HG02981 (cell line): Measurements from ENCODE around the gene ANKRD53.
"Not testable (repeated sequence)": the region's sequence is repeated elsewhere in the genome, so short reads cannot be mapped to it uniquely, and the experiment has no call there.

Experiments
- ATAC-seq: cut with Tn5 transposase; IDR thresholded peaks from one replicate; pipeline ENCODE4 v1.9.1; 2021; ENCODE audit warnings: mild to moderate bottlenecking, moderate library complexity; ENCODE audit not compliant: unreplicated experiment

Gene ANKRD53

DNA sequence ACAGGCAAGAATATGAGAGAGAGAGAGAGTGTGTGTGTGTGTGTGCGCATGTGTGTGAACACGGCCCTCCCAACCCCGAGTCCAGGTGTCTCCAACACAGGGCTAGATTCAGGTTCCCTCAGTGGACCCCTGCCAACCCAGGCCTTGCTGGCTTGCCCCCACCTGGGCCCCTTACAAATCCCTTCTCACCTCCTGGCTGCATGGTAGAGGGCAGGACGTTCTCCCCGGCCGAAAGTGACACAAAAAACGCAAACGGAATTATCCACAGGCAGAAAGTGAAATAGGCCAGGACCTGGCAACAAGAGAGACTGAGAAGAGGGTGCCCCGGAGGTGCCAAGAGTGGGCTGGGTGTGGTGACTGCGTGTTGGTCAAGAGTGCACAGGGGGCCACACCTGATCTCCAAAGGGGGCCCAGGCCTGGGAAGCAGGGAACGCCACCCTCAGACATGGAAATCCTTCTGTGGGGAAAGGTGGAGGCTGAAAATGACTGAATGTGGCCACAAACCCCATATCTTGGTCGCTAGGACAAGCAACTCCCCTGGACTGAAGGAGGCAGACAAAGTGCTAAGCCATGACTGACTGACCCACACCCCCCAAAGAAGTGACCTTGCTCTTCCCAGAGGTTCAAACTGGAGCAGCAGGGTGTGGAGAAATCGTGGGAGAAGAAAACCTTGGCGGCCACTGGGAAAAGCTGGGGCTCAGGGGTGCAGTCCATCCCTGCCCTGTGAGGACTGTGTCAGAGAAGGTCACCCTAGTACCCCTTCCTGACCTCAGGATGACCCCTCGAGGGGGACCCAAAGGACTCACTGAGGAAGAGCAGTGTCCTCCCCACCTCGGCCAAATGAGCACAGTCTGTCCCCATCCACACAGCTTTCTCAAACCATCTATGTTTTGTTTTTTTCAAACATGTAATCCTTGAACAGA, 10.6 kb downstream of the ANKRD53 start:
- no peak for ATAC-seq

DNA sequence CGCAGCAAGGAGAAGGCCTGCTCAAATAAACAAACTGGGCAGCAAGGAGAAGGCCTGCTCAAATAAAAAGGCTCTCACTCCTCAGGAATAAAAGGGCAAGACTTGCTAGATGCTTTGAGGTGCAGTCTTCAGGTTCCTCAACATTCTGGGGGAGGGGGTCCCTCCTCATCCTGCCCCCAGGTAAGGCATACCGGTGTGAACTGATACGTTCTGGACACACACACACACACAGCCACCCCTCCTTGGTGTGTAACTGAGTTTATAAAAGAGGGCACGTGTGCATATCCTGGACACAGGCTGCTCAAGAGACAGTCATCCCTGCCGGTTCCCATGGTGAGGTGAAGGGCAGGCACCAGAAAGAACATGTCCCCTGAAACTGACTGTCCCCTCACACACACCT, 11.8 kb downstream of the ANKRD53 start:
- ATAC-seq, result no peak

- ATAC-seq, result no peak
Observed at GRCh38 chr2:70991142-70991541, 12.7 kb downstream of the ANKRD53 start.

GRCh38 chr2:70991742-70992141, 13.3 kb downstream of the ANKRD53 start:
- no peak for ATAC-seq

GRCh38 chr2:70992945-70993853, 14.8 kb downstream of the ANKRD53 start:
- ATAC-seq, result no peak

DNA sequence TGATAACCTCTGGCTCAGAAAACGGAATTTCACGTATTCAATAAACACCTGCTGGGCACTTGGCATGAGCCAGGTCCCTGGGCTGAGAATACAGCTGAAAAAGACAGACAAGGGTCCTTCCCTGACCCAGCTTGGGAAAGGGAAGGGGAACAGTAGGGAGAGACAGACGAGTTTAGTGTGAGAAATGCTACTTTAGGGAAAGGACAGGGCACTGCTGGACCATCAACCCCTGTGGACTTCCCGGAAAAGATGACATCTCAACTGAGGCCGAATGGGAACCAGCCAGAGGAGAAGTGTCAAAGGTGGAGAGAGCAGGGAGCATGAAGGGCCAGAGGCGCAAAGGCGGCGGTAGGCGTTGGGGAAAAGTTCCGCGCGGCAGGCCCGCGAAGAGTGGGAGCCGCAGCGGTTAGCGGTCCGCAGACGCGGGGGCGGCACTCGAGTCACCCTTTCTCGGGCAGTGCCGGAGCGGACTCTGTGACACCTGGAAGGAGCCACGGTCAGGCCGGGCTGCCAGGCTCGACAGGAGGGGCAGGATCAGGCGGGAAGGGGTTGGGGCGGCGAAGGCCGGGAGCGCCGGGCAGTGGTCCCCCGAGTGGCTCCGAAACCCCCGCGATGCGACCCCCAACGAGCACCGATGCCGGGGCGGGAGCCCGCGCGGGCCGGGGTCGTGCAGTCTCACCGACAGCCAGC, 15.7 kb downstream of the ANKRD53 start:
- peak; percentile 19 for ATAC-seq

DNA sequence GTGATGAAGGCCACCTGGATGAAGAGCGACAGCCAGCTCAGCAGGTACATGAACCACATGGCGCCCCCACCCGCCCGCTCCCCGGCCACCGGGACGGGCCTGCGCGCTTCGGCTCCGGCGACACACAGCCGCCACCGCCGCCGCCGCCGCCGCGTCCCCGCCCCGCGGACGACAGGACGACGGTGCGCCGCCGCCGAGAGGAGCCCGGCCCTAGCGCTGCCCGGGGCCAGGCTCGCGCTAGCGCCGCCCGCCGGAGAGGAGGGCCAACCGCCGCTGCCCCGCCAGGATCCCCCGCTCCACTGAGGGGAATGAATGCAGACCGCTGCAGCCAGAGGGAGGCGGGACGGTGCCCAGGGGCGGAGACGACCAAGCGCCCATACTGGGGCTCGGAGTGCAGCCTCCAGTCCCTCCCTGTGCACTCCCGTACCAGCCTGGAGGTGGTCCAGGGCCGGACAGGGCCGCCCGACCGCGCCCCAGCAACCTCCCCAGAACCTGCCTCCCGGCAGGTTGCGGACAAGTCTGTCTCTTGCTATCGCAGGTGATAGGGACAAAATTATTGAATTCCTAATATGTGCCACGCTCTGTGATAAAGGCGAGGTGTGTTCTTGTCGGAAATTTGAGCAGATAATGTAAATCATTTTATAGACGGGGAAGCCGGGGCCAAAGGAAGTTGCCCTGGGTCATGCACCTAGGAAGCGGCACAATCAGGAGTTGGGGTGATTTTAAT, 16.4 kb downstream of the ANKRD53 start, which contains the start of gene TEX261:
TEX261 (minus strand) TSS at position 175 of the 727 bp plus-strand sequence; CDS start at position 59, 116 bp downstream.
- peak; percentile 95 for ATAC-seq

- ATAC-seq, result peak; percentile 41
Observed at GRCh38 chr2:70995426-70995729, 16.9 kb downstream of the ANKRD53 start.

GRCh38 chr2:70998885-70999284, 20.5 kb downstream of the ANKRD53 start:
- ATAC-seq, result not testable (repeated sequence)

GRCh38 chr2:70999362-70999761, 20.9 kb downstream of the ANKRD53 start:
- ATAC-seq, result no peak

DNA sequence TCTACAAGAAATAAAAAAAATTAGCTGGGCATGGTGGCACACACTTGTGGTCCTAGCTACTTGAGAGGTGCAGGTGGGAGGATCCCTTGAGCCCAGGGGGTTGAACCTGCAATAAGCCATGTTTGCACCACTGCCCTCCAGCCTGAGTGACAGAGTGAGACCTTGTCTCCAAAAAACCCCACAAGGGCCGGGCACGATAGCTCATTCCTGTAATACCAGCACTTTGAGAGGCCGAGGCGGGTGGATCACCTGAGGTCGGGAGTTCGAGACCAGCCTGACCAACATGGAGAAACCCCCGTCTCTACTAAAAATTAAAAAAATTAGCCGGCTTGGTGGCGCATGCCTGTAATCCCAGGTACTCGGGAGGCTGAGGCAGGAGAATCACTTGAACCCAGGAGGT, 21.5 kb downstream of the ANKRD53 start:
- not testable (repeated sequence) for ATAC-seq

DNA sequence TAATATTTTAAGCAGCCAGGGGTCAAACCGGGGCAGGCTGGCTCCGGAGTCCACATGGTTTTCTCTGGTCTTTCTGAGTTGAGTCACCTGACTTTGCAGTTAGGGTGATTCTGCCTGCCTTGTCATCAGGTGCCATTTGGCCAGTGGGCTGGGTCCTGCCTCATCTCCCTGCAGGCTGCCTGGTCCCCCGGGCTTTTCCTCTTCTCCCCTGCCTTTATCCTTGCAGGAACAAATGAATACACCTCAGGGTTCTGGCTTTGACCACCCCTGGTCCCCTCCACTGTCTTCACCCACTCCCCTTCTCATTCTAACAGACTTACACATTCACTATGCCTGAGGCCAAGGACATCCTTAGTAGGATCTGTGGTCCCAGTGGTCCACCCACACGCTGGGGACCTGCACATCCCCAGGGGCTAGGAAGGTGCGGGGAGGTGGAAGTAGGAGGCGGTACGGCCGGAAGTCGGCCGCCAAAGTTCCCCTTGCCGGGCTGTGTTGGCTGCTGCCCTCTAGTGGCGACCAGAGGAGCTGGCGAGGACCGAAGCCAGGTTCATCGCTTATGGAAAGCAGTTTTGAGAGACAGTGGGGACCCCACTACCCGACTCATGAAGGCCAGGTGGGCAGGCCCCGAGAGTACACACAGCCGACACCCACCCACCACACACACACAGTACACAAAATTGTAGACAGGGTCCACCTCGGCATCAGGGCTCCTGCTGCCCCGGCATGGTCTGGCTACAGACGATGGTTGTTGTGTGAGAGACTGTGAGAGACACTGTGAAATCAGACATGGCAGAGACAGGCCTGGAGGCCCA, 22.6 kb downstream of the ANKRD53 start:
- peak; percentile 93 for ATAC-seq

DNA sequence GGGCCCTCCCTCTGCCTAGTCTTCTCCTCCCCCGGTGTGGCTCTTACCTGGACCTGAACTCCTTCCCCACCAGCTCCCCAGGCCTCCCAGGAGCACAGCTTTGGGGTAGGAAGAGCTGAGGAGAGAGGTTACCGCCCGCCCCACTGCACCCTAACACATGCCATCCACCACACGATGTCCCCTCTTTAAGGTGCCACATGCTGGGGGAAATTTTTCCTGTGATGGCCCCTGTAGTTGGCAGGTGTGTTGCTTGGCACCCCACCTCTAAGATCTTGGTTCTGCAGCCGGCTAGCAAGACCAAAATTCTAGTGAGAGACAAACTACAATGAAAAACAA, 23.1 kb downstream of the ANKRD53 start:
- ATAC-seq, result no peak

DNA sequence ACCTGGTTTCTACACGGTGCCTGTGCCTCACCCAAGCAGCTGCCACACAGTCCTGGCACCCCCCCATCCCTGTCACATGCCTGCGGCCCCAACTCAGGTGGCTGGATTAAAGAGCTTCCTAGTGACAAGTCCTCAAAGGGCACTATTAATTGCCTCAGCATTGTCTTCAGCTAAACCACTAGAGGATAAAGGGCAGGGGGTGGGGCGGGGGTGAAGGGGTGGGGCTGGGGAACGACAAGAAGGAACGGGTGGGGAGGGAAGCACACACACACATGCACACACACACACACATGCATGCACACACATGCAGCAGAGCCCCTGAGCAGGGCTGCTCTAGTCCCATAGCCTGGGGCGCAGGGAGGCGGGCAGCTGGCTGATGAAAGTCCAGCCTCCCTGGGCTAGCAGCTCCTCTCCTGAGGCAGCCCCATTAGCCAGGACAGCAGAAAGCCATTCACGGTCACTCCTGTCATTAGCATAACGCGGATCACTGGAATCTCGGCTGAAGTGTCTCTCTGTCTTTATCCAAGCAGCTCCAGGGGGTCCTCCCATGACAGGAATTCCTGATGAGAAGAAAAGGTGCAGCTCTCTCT, 23.6 kb downstream of the ANKRD53 start:
- no peak for ATAC-seq

GRCh38 chr2:71003396-71003795, 25.0 kb downstream of the ANKRD53 start:
- no peak for ATAC-seq

- no peak for ATAC-seq
Observed at GRCh38 chr2:71003966-71004755, 25.7 kb downstream of the ANKRD53 start.

DNA sequence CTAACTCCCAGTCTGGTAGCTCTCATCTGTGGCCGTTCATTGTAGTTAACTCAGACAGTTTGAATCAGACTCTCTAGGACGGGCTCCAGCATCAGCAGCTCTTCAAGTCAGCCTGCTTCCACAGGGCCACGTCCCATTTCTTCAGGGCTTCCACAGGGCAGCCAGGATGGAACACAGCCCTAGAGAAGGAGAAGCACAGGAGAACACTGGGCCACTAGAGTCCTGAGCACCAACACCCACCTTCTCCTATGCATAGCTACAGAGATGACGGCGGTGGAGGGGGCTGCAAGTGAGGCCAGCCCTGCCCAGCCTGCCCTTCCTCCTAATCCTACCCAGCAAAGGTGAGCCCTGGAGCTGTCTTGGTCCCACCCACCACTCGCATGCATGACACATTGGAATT, 26.4 kb downstream of the ANKRD53 start:
- no peak for ATAC-seq
